RPMI7951 (cell line): ENCODE results near the gene CBS. TPM values are rescaled to one million over a fixed set of nuclear protein-coding genes. Genes with fewer than 3 reads are reported as not detected.
"Not testable (repeated sequence)": the region's sequence is repeated elsewhere in the genome, so short reads cannot be mapped to it uniquely, and the experiment has no call there.

ENCODE experiments used
- DNase-seq: peaks from one replicate; pipeline ENCODE4 v3.0.0-alpha.2; 2012; ENCODE audit warnings: low read depth
- total RNA-seq: library from RNA; depleted of rRNA; stranded (reverse); fragments of >200 nt; shearing (Covaris generic); gene quantifications from 2 replicates; pipeline ENCODE4 v1.2.3, GENCODE V29; 2014; rRNA removed

CBS gene
- 9.1 and 11.8 TPM in 2 replicates for total RNA-seq

- not testable (repeated sequence) for DNase-seq
Measured at GRCh38 chr21:43075170-43076022, at the start of gene CBS. Gene CBS, minus strand, starts transcription at chr21:43075835. Its CDS starts 3,642 bp downstream, at chr21:43072193.

- not testable (repeated sequence) for DNase-seq
Measured at GRCh38 chr21:43115956-43116355, 40.3 kb upstream of the CBS start.

- DNase-seq, result not testable (repeated sequence)
Measured at GRCh38 chr21:43114483-43114882, 38.8 kb upstream of the CBS start.

- DNase-seq, result not testable (repeated sequence)
Measured at GRCh38 chr21:43109006-43109405, 33.4 kb upstream of the CBS start.

- DNase-seq, result not testable (repeated sequence)
Measured at GRCh38 chr21:43108177-43108576, 32.5 kb upstream of the CBS start.

- not testable (repeated sequence) for DNase-seq
Measured at GRCh38 chr21:43107794-43108137, 32.1 kb upstream of the CBS start.

- not testable (repeated sequence) for DNase-seq
Measured at GRCh38 chr21:43106965-43107793, 31.5 kb upstream of the CBS start, which contains the start of gene U2AF1. Gene U2AF1, minus strand, starts transcription at chr21:43107570. Its CDS starts 76 bp downstream, at chr21:43107494.

- not testable (repeated sequence) for DNase-seq
Measured at GRCh38 chr21:43104642-43105041, 29.0 kb upstream of the CBS start.

GRCh38 chr21:43102281-43102680 lies 26.6 kb upstream of the CBS start:
- not testable (repeated sequence) for DNase-seq

GRCh38 chr21:43101676-43102075 lies 26.0 kb upstream of the CBS start:
- DNase-seq, result not testable (repeated sequence)

GRCh38 chr21:43101000-43101399 lies 25.4 kb upstream of the CBS start:
- DNase-seq, result not testable (repeated sequence)

- not testable (repeated sequence) for DNase-seq
Measured at GRCh38 chr21:43091979-43092614, 16.5 kb upstream of the CBS start.

GRCh38 chr21:43090947-43091346 lies 15.3 kb upstream of the CBS start:
- DNase-seq, result not testable (repeated sequence)

GRCh38 chr21:43089463-43089862 lies 13.8 kb upstream of the CBS start:
- not testable (repeated sequence) for DNase-seq

- not testable (repeated sequence) for DNase-seq
Measured at GRCh38 chr21:43082587-43083300, 7.1 kb upstream of the CBS start.

- DNase-seq, result not testable (repeated sequence)
Measured at GRCh38 chr21:43076643-43077042, 1.0 kb upstream of the CBS start.

GRCh38 chr21:43076023-43076637 lies 495 bp upstream of the CBS start:
- not testable (repeated sequence) for DNase-seq

- DNase-seq, result not testable (repeated sequence)
Measured at GRCh38 chr21:43074401-43075169, 1.1 kb downstream of the CBS start.

GRCh38 chr21:43072742-43073141 lies 2.9 kb downstream of the CBS start:
- DNase-seq, result not testable (repeated sequence)

GRCh38 chr21:43069682-43070081 lies 6.0 kb downstream of the CBS start:
- DNase-seq, result not testable (repeated sequence)
